Right atrium auricular region (tissue), 2 donors: Measurements from ENCODE around the gene PRDX2. TPM values are rescaled to one million over a fixed set of nuclear protein-coding genes. Genes with fewer than 3 reads are reported as not detected.

ENCODE experiments used
- DNase-seq: peaks from one replicate; pipeline ENCODE4 v3.0.0-alpha.2; 2019; ENCODE audit warnings: low spot score
- H3K27ac ChIP-seq, 2 donors: fragments of 200-600 bp; sonication (generic); 1 replicate in 1 of 2; 2 replicates in 1 of 2; pipeline ENCODE4 v1.5.1; 2016 to 2019
- H3K27me3 ChIP-seq, 2 donors: fragments of 200-600 bp; sonication (generic); one replicate each; pipeline versions ENCODE4 v1.5.1 to v1.6.0; 2017 to 2019
- H3K36me3 ChIP-seq: fragments of 200-600 bp; sonication (generic); one replicate; pipeline ENCODE4 v1.5.1; 2016
- H3K4me1 ChIP-seq, 2 donors: fragments of 200-600 bp; sonication (generic); one replicate each; pipeline versions ENCODE4 v1.5.1 to v1.6.0; 2017 to 2019
- H3K4me3 ChIP-seq, 2 donors: fragments of 200-600 bp; sonication (generic); 1 replicate in 1 of 2; 2 replicates in 1 of 2; pipeline ENCODE4 v1.5.1; 2017 to 2019; ENCODE audit warnings: mild to moderate bottlenecking in 1 of 2, moderate library complexity in 1 of 2
- H3K9me3 ChIP-seq, 2 donors: fragments of 200-600 bp; sonication (generic); one replicate each; pipeline ENCODE4 v1.5.1; 2019
- CTCF ChIP-seq, 2 donors: fragments of 200-600 bp; sonication (generic); IDR thresholded peaks; one replicate each; pipeline ENCODE4 v1.5.1; 2019; ENCODE audit warnings: antibody characterized with exemption in 2 of 2
- total RNA-seq, 2 donors: library from RNA; depleted of rRNA; stranded (reverse); fragments of >200 nt; gene quantifications; one replicate each; pipeline ENCODE4 v1.1.0, GENCODE V29; 2016

Gene PRDX2
- total RNA-seq, 2 donors from 2014 or later = 702 to 859 TPM

- Histone ChIP-seq H3K36me3 (peaks cover 17% of the 10 kb centered on the region), H3K27me3 (no peaks in the 10 kb centered on the region), H3K9me3 (no peaks in the 10 kb centered on the region), H3K4me1 (peaks cover 0 to 24% of the 10 kb centered on the region in 2 donors), H3K27ac (peak overlapping the region; percentile 96 to 99), H3K4me3 (peak overlapping the region; percentile 82 to 88)
- DNase-seq = no peak
- no peak for TF ChIP-seq CTCF (IDR thresholded peaks at IDR 0.05)
Observed at GRCh38 chr19:12794196-12794941, 7.2 kb downstream of the PRDX2 start.

GRCh38 chr19:12793290-12794195 is 8.1 kb downstream of the PRDX2 start:
- H3K27me3 ChIP-seq = no peaks in the 10 kb centered on the region
- H3K27ac ChIP-seq = peak overlapping the region; percentile 96 to 99
- peak overlapping the region; percentile 82 to 88 for H3K4me3 ChIP-seq
- H3K9me3 ChIP-seq = no peaks in the 10 kb centered on the region
- DNase-seq = peak; percentile 93
- H3K36me3 ChIP-seq = peaks cover 9% of the 10 kb centered on the region
- peak in 1 of 2 donors; percentile 29 for TF ChIP-seq CTCF (IDR thresholded peaks at IDR 0.05)
- peaks cover 0 to 32% of the 10 kb centered on the region in 2 donors for H3K4me1 ChIP-seq

GRCh38 chr19:12792853-12793289 is 8.7 kb downstream of the PRDX2 start:
- no peak for TF ChIP-seq CTCF (IDR thresholded peaks at IDR 0.05)
- Histone ChIP-seq H3K27me3 (no peaks in the 10 kb centered on the region), H3K4me1 (peaks cover 0 to 39% of the 10 kb centered on the region in 2 donors), H3K4me3 (peak overlapping the region; percentile 82 to 88), H3K27ac (peak overlapping the region; percentile 96 to 99), H3K9me3 (no peaks in the 10 kb centered on the region), H3K36me3 (peaks cover 9% of the 10 kb centered on the region)
- no peak for DNase-seq

- peaks cover 9% of the 10 kb centered on the region for H3K36me3 ChIP-seq
- no peak for TF ChIP-seq CTCF (IDR thresholded peaks at IDR 0.05)
- no peaks in the 10 kb centered on the region for H3K9me3 ChIP-seq
- peak overlapping the region; percentile 82 to 88 for H3K4me3 ChIP-seq
- H3K27me3 ChIP-seq = no peaks in the 10 kb centered on the region
- DNase-seq = no peak
- peaks cover 0 to 45% of the 10 kb centered on the region in 2 donors for H3K4me1 ChIP-seq
- H3K27ac ChIP-seq = peak overlapping the region; percentile 96 to 99
Observed at GRCh38 chr19:12792051-12792852, 9.3 kb downstream of the PRDX2 start.

GRCh38 chr19:12791345-12792050 is 10.1 kb downstream of the PRDX2 start, which contains the start of gene JUNB:
JUNB (plus strand) TSS chr19:12791486; CDS start chr19:12791772, 286 bp downstream.
- Histone ChIP-seq H3K4me1 (peaks cover 0 to 53% of the 10 kb centered on the region in 2 donors), H3K9me3 (no peaks in the 10 kb centered on the region), H3K27me3 (no peaks in the 10 kb centered on the region), H3K27ac (peak within 1 kb of the TSS; percentile 96 to 99), H3K36me3 (peaks cover 9% of the 10 kb centered on the region), H3K4me3 (peak within 1 kb of the TSS; percentile 82 to 88)
- peak in 1 of 2 donors; percentile 11 for TF ChIP-seq CTCF (IDR thresholded peaks at IDR 0.05)
- peak; percentile 98 for DNase-seq
